Stimulated activated memory B cell treated with anti-CD40 and anti-IgM and Interleukin-4, amounts not matched to agents 10 μg/mL and 1 μg/mL and 100 μg/mL, for 72 hours (primary cell): ENCODE data around the gene UGCG.
"Not testable (repeated sequence)": the region's sequence is repeated elsewhere in the genome, so short reads cannot be mapped to it uniquely, and the experiment has no call there.

ENCODE experiments used
- ATAC-seq: fragments of 150-1000 bp; cut with Tn5 transposase; 2 replicates; pipeline ENCODE4 v1.10.0; 2021
- H3K27ac Mint-ChIP-seq: one replicate; pipeline ENCODE4 v1.8.0; 2022; ENCODE audit warnings: mild to moderate bottlenecking, mixed read lengths
- H3K27me3 Mint-ChIP-seq: one replicate; pipeline ENCODE4 v1.8.0; 2022; ENCODE audit warnings: mixed read lengths
- H3K36me3 Mint-ChIP-seq: one replicate; pipeline ENCODE4 v1.8.0; 2022; ENCODE audit warnings: mixed read lengths
- H3K4me1 Mint-ChIP-seq: one replicate; pipeline ENCODE4 v1.8.0; 2022; ENCODE audit warnings: mixed read lengths
- H3K4me3 Mint-ChIP-seq: one replicate; pipeline ENCODE4 v1.8.0; 2022; ENCODE audit warnings: mild to moderate bottlenecking, moderate library complexity, mixed read lengths
- H3K9me3 Mint-ChIP-seq: one replicate; pipeline ENCODE4 v1.8.0; 2022; ENCODE audit warnings: mixed read lengths

The UGCG gene

GRCh38 chr9:111944241-111944866 lies 47.7 kb downstream of the UGCG start:
- no peaks in the 10 kb centered on the region for H3K27me3 Mint-ChIP-seq
- peaks cover under 1% of the 10 kb centered on the region for H3K36me3 Mint-ChIP-seq
- no peaks in the 10 kb centered on the region for H3K9me3 Mint-ChIP-seq
- H3K4me3 Mint-ChIP-seq: no peak overlapping the region
- peaks cover 46% of the 10 kb centered on the region for H3K4me1 Mint-ChIP-seq
- H3K27ac Mint-ChIP-seq: peak overlapping the region; percentile 68
- ATAC-seq: peak; percentile 45

GRCh38 chr9:111945216-111945615 lies 48.6 kb downstream of the UGCG start:
- peak; percentile 88 for ATAC-seq

GRCh38 chr9:111948109-111948508 lies 51.5 kb downstream of the UGCG start:
- H3K4me1 Mint-ChIP-seq: peaks cover 39% of the 10 kb centered on the region
- not testable (repeated sequence) for H3K4me3 Mint-ChIP-seq, H3K9me3 Mint-ChIP-seq, H3K36me3 Mint-ChIP-seq, H3K27ac Mint-ChIP-seq, ATAC-seq, H3K27me3 Mint-ChIP-seq

More at GRCh38 chr9:111945216-111945615, 48.6 kb downstream of the UGCG start:
- Mint-ChIP-seq H3K4me3 (peak overlapping the region; percentile 41), H3K27me3 (no peaks in the 10 kb centered on the region), H3K9me3 (no peaks in the 10 kb centered on the region), H3K4me1 (peaks cover 45% of the 10 kb centered on the region), H3K36me3 (no peaks in the 10 kb centered on the region), H3K27ac (peak overlapping the region; percentile 68)

- Mint-ChIP-seq H3K36me3 (no peaks in the 10 kb centered on the region), H3K27ac (peak overlapping the region; percentile 28), H3K9me3 (no peaks in the 10 kb centered on the region), H3K27me3 (no peaks in the 10 kb centered on the region), H3K4me3 (no peak overlapping the region), H3K4me1 (peaks cover 35% of the 10 kb centered on the region)
- ATAC-seq: no peak
These were observed 52.3 kb downstream of the UGCG start for GRCh38 chr9:111948951-111949350.

- Mint-ChIP-seq H3K9me3 (no peaks in the 10 kb centered on the region), H3K36me3 (no peaks in the 10 kb centered on the region), H3K27ac (no peak overlapping the region), H3K27me3 (no peaks in the 10 kb centered on the region), H3K4me1 (peaks cover 27% of the 10 kb centered on the region), H3K4me3 (no peak overlapping the region)
- no peak for ATAC-seq
These were observed 53.3 kb downstream of the UGCG start for GRCh38 chr9:111949919-111950318.

- no peaks in the 10 kb centered on the region for H3K36me3 Mint-ChIP-seq
- H3K9me3 Mint-ChIP-seq: no peaks in the 10 kb centered on the region
- H3K4me1 Mint-ChIP-seq: peaks cover 38% of the 10 kb centered on the region
- H3K27ac Mint-ChIP-seq: no peak overlapping the region
- H3K4me3 Mint-ChIP-seq: no peak overlapping the region
- ATAC-seq: no peak
- H3K27me3 Mint-ChIP-seq: no peaks in the 10 kb centered on the region
These were observed 55.9 kb downstream of the UGCG start for GRCh38 chr9:111952559-111952958.

- H3K27me3 Mint-ChIP-seq: no peaks in the 10 kb centered on the region
- H3K9me3 Mint-ChIP-seq: no peaks in the 10 kb centered on the region
- no peak for ATAC-seq
- H3K4me1 Mint-ChIP-seq: peaks cover 41% of the 10 kb centered on the region
- no peaks in the 10 kb centered on the region for H3K36me3 Mint-ChIP-seq
- H3K27ac Mint-ChIP-seq: no peak overlapping the region
- no peak overlapping the region for H3K4me3 Mint-ChIP-seq
These were observed 56.8 kb downstream of the UGCG start for GRCh38 chr9:111953444-111953843.

GRCh38 chr9:111955048-111955447 lies 58.4 kb downstream of the UGCG start:
- ATAC-seq: no peak
- peak overlapping the region; percentile 82 for H3K27ac Mint-ChIP-seq
- H3K4me3 Mint-ChIP-seq: no peak overlapping the region
- H3K27me3 Mint-ChIP-seq: no peaks in the 10 kb centered on the region
- no peaks in the 10 kb centered on the region for H3K36me3 Mint-ChIP-seq
- H3K4me1 Mint-ChIP-seq: peaks cover 34% of the 10 kb centered on the region
- no peaks in the 10 kb centered on the region for H3K9me3 Mint-ChIP-seq

DNA sequence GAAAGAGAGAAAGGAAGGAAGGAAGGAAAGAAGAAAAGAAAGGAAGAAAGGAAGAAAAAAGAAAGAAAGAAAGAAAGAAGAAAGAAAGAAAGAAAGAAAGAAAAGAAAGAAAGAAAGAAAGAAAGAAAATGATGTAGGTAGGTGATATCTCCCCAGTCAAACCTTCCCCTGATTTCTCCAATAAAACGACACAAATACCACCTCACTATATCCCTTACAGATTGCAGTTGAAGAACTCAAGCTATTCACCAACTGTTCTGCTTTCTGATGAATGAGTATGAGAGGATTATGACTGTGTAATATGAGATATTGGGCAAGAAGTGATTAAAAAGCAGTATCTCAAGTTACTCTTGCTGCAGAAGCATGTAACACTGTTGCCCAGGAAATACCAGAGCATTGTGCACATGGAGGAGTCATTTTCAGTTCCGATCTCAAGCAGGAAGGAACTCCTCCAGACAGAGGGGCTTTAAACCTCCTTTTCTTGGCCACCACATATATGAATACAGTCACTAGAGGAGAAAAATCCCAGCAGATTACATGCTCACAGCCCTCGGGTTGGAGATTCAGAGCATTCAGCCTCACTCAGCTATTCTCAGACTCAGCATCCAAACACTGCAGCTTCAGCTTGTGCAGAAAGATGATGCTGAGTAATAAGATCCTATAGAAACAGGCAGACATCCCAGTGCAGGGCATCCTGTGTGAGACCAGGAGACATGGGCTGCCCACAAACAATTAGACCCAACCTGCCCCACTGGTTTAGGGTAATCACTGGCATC lies 61.4 kb downstream of the UGCG start:
- H3K36me3 Mint-ChIP-seq: no peaks in the 10 kb centered on the region
- peaks cover 42% of the 10 kb centered on the region for H3K4me1 Mint-ChIP-seq
- ATAC-seq: peak; percentile 69
- H3K4me3 Mint-ChIP-seq: peak overlapping the region; percentile 65
- H3K9me3 Mint-ChIP-seq: no peaks in the 10 kb centered on the region
- H3K27ac Mint-ChIP-seq: peak overlapping the region; percentile 84
- H3K27me3 Mint-ChIP-seq: no peaks in the 10 kb centered on the region

DNA sequence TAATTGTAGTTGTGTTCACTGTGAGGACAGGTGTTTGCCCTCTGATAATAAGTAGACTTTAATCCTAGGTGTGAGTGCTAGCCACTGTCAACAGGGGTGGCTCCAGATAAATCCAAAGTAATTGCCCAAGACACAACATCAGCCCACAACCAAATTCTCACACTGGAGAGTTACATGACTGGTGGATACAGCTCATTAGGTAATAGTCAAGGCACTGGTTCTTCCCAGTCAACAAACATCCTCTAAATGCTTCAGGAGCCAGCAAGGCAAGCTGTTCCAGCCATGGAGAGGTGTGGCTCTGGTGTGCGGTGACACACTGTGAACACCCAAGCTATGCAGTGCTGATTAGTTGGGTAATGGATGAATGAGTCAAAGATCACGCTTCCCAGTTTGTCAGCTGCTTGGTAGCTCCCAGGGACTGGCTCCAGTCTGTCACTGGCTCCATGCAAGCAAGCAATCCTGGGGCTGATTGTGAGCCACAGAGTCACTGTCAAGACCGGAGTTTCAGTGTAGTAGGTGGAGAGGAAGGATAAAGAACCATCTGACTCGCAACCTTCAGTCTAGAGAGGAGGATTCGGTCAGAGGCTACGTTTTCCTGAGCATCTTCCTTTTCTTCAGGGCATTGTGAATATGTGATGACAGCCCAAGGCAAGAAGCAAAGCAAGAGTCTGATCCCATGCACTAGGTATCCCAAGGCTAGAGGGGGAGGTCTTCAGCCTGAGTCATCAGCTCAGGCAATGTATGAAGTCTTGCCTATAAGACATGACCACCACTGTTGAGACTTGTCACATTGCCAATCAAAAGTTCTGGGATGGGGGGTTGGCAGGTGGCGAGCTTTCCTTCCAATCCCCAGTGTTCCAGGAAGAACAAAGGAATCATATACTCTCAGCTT lies 63.1 kb downstream of the UGCG start:
- Mint-ChIP-seq H3K27ac (peak overlapping the region; percentile 84), H3K36me3 (no peaks in the 10 kb centered on the region), H3K4me3 (no peak overlapping the region), H3K4me1 (peaks cover 44% of the 10 kb centered on the region), H3K27me3 (no peaks in the 10 kb centered on the region), H3K9me3 (no peaks in the 10 kb centered on the region)
- no peak for ATAC-seq

GRCh38 chr9:111960485-111960884 lies 63.9 kb downstream of the UGCG start:
- H3K4me1 Mint-ChIP-seq: peaks cover 45% of the 10 kb centered on the region
- not testable (repeated sequence) for H3K4me3 Mint-ChIP-seq, H3K27ac Mint-ChIP-seq, H3K27me3 Mint-ChIP-seq, ATAC-seq, H3K36me3 Mint-ChIP-seq, H3K9me3 Mint-ChIP-seq

DNA sequence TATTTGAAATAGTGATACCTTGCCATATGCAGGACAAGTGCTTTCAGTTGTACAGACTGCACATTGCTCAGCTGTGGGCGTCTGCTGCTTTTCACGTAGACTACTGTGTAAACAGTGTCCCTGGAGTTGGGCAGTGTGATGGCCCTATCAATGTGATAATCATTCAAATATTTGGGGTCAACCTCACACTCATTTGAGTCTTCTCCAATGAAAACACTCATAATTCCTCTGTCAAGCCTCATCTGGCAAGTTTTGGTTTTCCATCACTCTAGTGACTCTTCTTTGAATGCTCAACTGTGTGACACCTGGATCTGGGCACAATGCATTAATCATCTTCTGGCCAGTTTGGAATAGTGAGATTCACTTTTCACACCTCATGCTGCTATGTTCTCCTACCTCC lies 64.4 kb downstream of the UGCG start:
- no peaks in the 10 kb centered on the region for H3K36me3 Mint-ChIP-seq

GRCh38 chr9:111961575-111961974 lies 65.0 kb downstream of the UGCG start:
- no peaks in the 10 kb centered on the region for H3K36me3 Mint-ChIP-seq
- H3K4me3 Mint-ChIP-seq: no peak overlapping the region
- H3K27me3 Mint-ChIP-seq: no peaks in the 10 kb centered on the region
- peak overlapping the region; percentile 46 for H3K27ac Mint-ChIP-seq
- H3K4me1 Mint-ChIP-seq: peaks cover 42% of the 10 kb centered on the region
- no peak for ATAC-seq
- no peaks in the 10 kb centered on the region for H3K9me3 Mint-ChIP-seq

More for the DNA sequence above, 64.4 kb downstream of the UGCG start:
- Mint-ChIP-seq H3K9me3 (no peaks in the 10 kb centered on the region), H3K27ac (peak overlapping the region; percentile 46), H3K4me3 (no peak overlapping the region), H3K4me1 (peaks cover 45% of the 10 kb centered on the region), H3K27me3 (no peaks in the 10 kb centered on the region)
- ATAC-seq: no peak

- Mint-ChIP-seq H3K4me1 (peaks cover 40% of the 10 kb centered on the region), H3K4me3 (no peak overlapping the region), H3K36me3 (no peaks in the 10 kb centered on the region), H3K27ac (peak overlapping the region; percentile 46), H3K27me3 (no peaks in the 10 kb centered on the region), H3K9me3 (no peaks in the 10 kb centered on the region)
- ATAC-seq: no peak
These were observed 65.4 kb downstream of the UGCG start for GRCh38 chr9:111962021-111962420.

- Mint-ChIP-seq H3K9me3 (no peaks in the 10 kb centered on the region), H3K27me3 (no peaks in the 10 kb centered on the region), H3K27ac (no peak overlapping the region), H3K36me3 (no peaks in the 10 kb centered on the region), H3K4me1 (peaks cover 29% of the 10 kb centered on the region), H3K4me3 (no peak overlapping the region)
- no peak for ATAC-seq
These were observed 67.4 kb downstream of the UGCG start for GRCh38 chr9:111963995-111964394.
